NT2/D1 (cell line): ENCODE results near the gene MYO5B.

Experiments used
- DNase-seq: peaks from one replicate; pipeline ENCODE4 v3.0.0-alpha.2; 2011; ENCODE audit warnings: low read depth, low spot score
- H3K27me3 ChIP-seq: 2 replicates; pipeline ENCODE4 v1.6.0; 2011; ENCODE audit warnings: mild to moderate bottlenecking; ENCODE audit not compliant: insufficient read length, insufficient read depth
- H3K36me3 ChIP-seq: 2 replicates; pipeline ENCODE4 v1.6.1; 2011; ENCODE audit warnings: mild to moderate bottlenecking, low read length, mixed read lengths; ENCODE audit not compliant: insufficient read depth, insufficient read length
- H3K4me1 ChIP-seq: 2 replicates; pipeline ENCODE4 v1.5.1; 2011; ENCODE audit not compliant: insufficient read depth, insufficient read length
- H3K4me3 ChIP-seq: 2 replicates; pipeline ENCODE4 v1.5.1; 2011; ENCODE audit warnings: low read depth; ENCODE audit not compliant: insufficient read length
- H3K9ac ChIP-seq: 2 replicates; pipeline ENCODE4 v1.6.0; 2011; ENCODE audit warnings: low read depth; ENCODE audit not compliant: insufficient read length
- H3K9me3 ChIP-seq: 2 replicates; pipeline ENCODE4 v1.5.1; 2011; ENCODE audit warnings: mild to moderate bottlenecking, low read length; ENCODE audit not compliant: insufficient read depth
- SUZ12 ChIP-seq: IDR thresholded peaks from 2 replicates; pipeline ENCODE4 v1.6.1; 2011; ENCODE audit not compliant: insufficient read length, insufficient read depth; ENCODE audit errors: extremely low read depth
- YY1 ChIP-seq: IDR thresholded peaks from 2 replicates; pipeline ENCODE4 v1.6.1; 2011; ENCODE audit not compliant: insufficient read length, insufficient read depth
- ZNF274 ChIP-seq: IDR thresholded peaks from 2 replicates; pipeline ENCODE4 v1.6.1; 2011; ENCODE audit warnings: mild to moderate bottlenecking, low read depth, low read length

Gene MYO5B

GRCh38 chr18:50090370-50091312 is 104.3 kb downstream of the MYO5B start:
- TF ChIP-seq YY1: no peak
- TF ChIP-seq SUZ12: no peak
- TF ChIP-seq ZNF274: no peak
- Histone ChIP-seq H3K9me3 (no peaks in the 10 kb centered on the region), H3K36me3 (no peaks in the 10 kb centered on the region), H3K9ac (no peak overlapping the region), H3K4me1 (no peaks in the 10 kb centered on the region), H3K4me3 (no peak overlapping the region), H3K27me3 (no peaks in the 10 kb centered on the region)
- no peak for DNase-seq

GRCh38 chr18:50089702-50090101 is 105.2 kb downstream of the MYO5B start:
- H3K4me1 ChIP-seq: no peaks in the 10 kb centered on the region
- H3K9ac ChIP-seq: no peak overlapping the region
- H3K4me3 ChIP-seq: no peak overlapping the region
- H3K36me3 ChIP-seq: no peaks in the 10 kb centered on the region
- DNase-seq: no peak
- H3K27me3 ChIP-seq: no peaks in the 10 kb centered on the region
- no peaks in the 10 kb centered on the region for H3K9me3 ChIP-seq
- TF ChIP-seq YY1: no peak
- TF ChIP-seq ZNF274: no peak
- no peak for TF ChIP-seq SUZ12

- TF ChIP-seq YY1 (no peak), SUZ12 (no peak), ZNF274 (no peak)
- H3K27me3 ChIP-seq: no peaks in the 10 kb centered on the region
- no peaks in the 10 kb centered on the region for H3K36me3 ChIP-seq
- H3K4me1 ChIP-seq: no peaks in the 10 kb centered on the region
- DNase-seq: no peak
- no peaks in the 10 kb centered on the region for H3K9me3 ChIP-seq
- H3K9ac ChIP-seq: no peak overlapping the region
- no peak overlapping the region for H3K4me3 ChIP-seq
Measured at GRCh38 chr18:50083708-50084107, 111.2 kb downstream of the MYO5B start.

- Histone ChIP-seq H3K27me3 (no peaks in the 10 kb centered on the region), H3K9me3 (no peaks in the 10 kb centered on the region), H3K36me3 (no peaks in the 10 kb centered on the region), H3K4me3 (no peak overlapping the region), H3K4me1 (peaks cover 3% of the 10 kb centered on the region), H3K9ac (no peak overlapping the region)
- no peak for DNase-seq
- no peak for TF ChIP-seq SUZ12
- TF ChIP-seq ZNF274: no peak
- TF ChIP-seq YY1: no peak
Measured at GRCh38 chr18:50080932-50081560, 113.9 kb downstream of the MYO5B start.

GRCh38 chr18:50080316-50080715 is 114.6 kb downstream of the MYO5B start:
- Histone ChIP-seq H3K9ac (no peak overlapping the region), H3K4me3 (no peak overlapping the region), H3K4me1 (peaks cover 4% of the 10 kb centered on the region), H3K27me3 (no peaks in the 10 kb centered on the region), H3K9me3 (no peaks in the 10 kb centered on the region), H3K36me3 (no peaks in the 10 kb centered on the region)
- TF ChIP-seq YY1: no peak
- no peak for DNase-seq

GRCh38 chr18:50079571-50080295 is 115.2 kb downstream of the MYO5B start:
- TF ChIP-seq ZNF274 (no peak), YY1 (no peak), SUZ12 (no peak)

GRCh38 chr18:50076277-50076676 is 118.7 kb downstream of the MYO5B start:
- TF ChIP-seq YY1 (no peak), ZNF274 (no peak), SUZ12 (no peak)
- peaks cover 6% of the 10 kb centered on the region for H3K4me1 ChIP-seq
- no peaks in the 10 kb centered on the region for H3K36me3 ChIP-seq
- no peak overlapping the region for H3K9ac ChIP-seq
- no peaks in the 10 kb centered on the region for H3K9me3 ChIP-seq
- no peaks in the 10 kb centered on the region for H3K27me3 ChIP-seq
- DNase-seq: no peak
- no peak overlapping the region for H3K4me3 ChIP-seq

More at GRCh38 chr18:50079571-50080295, 115.2 kb downstream of the MYO5B start:
- Histone ChIP-seq H3K9ac (no peak overlapping the region), H3K36me3 (no peaks in the 10 kb centered on the region), H3K4me1 (peaks cover 4% of the 10 kb centered on the region), H3K4me3 (no peak overlapping the region), H3K9me3 (no peaks in the 10 kb centered on the region), H3K27me3 (no peaks in the 10 kb centered on the region)
- no peak for DNase-seq

- H3K4me3 ChIP-seq: no peak overlapping the region
- no peaks in the 10 kb centered on the region for H3K36me3 ChIP-seq
- TF ChIP-seq ZNF274: no peak
- TF ChIP-seq YY1: no peak
- TF ChIP-seq SUZ12: no peak
- peaks cover 6% of the 10 kb centered on the region for H3K4me1 ChIP-seq
- no peaks in the 10 kb centered on the region for H3K27me3 ChIP-seq
- DNase-seq: no peak
- no peak overlapping the region for H3K9ac ChIP-seq
- H3K9me3 ChIP-seq: no peaks in the 10 kb centered on the region
Measured at GRCh38 chr18:50075772-50076171, 119.2 kb downstream of the MYO5B start.
